Posterior cingulate gyrus (tissue), 11 donors: ENCODE measurements around the gene PDE7B.
"Not testable (repeated sequence)": the region's sequence is repeated elsewhere in the genome, so short reads cannot be mapped to it uniquely, and the experiment has no call there.

ENCODE experiments used
- DNase-seq, 10 donors: peaks; one replicate each; pipeline versions ENCODE4 v3.0.0 to v3.0.0-alpha.2; 2020 to 2021; ENCODE audit warnings: mixed read lengths in 3 of 10
- intact Hi-C: fragments of 100-400 bp; cut with DNase I; formaldehyde crosslinking; loops from one replicate; pipeline ENCODE4 v1.15.1; 2023

The PDE7B gene

GRCh38 chr6:136210398-136211165 lies 359.1 kb downstream of the PDE7B start:
- intact Hi-C loops = no loop called here

GRCh38 chr6:136212608-136213007 lies 361.1 kb downstream of the PDE7B start:
- DNase-seq = no peak
- intact Hi-C loops = no loop called here

More at GRCh38 chr6:136210398-136211165, 359.1 kb downstream of the PDE7B start:
- DNase-seq = no peak

- intact Hi-C loops = no loop called here
- DNase-seq = no peak
Measured at GRCh38 chr6:136213012-136213539, 361.6 kb downstream of the PDE7B start.

GRCh38 chr6:136213853-136214252 lies 362.4 kb downstream of the PDE7B start:
- DNase-seq = no peak
- intact Hi-C loops = no loop called here

GRCh38 chr6:136216503-136217401 lies 365.3 kb downstream of the PDE7B start:
- no peak for DNase-seq
- intact Hi-C loops = no loop called here

GRCh38 chr6:136224974-136225373 lies 373.5 kb downstream of the PDE7B start:
- not testable (repeated sequence) for DNase-seq
- intact Hi-C loops = loop anchor here (5.0 kb wide), 1 partner anchor 773 kb away; no protein-coding TSS in a partner anchor

GRCh38 chr6:136225496-136225895 lies 374.0 kb downstream of the PDE7B start:
- intact Hi-C loops = loop anchor here (5.0 kb wide), 1 partner anchor 773 kb away; no protein-coding TSS in a partner anchor
- no peak for DNase-seq

- peak in 8 of 10 donors; percentile 11 to 85 (median 51) for DNase-seq
- intact Hi-C loops = loop anchor here (1.0 to 5.0 kb wide), 3 partner anchors 193 to 774 kb away; no protein-coding TSS in a partner anchor
Measured at GRCh38 chr6:136226027-136226673, 374.6 kb downstream of the PDE7B start.

- DNase-seq = no peak
- intact Hi-C loops = loop anchor here (1.0 to 5.0 kb wide), 3 partner anchors 194 to 775 kb away; no protein-coding TSS in a partner anchor
Measured at GRCh38 chr6:136226674-136227377, 375.3 kb downstream of the PDE7B start.

GRCh38 chr6:136228814-136229213 lies 377.3 kb downstream of the PDE7B start:
- DNase-seq = no peak
- intact Hi-C loops = loop anchor here (5.0 kb wide), 1 partner anchor 777 kb away; no protein-coding TSS in a partner anchor

GRCh38 chr6:136230219-136230853 lies 378.8 kb downstream of the PDE7B start:
- no peak for DNase-seq
- intact Hi-C loops = no loop called here

- DNase-seq = no peak
- intact Hi-C loops = no loop called here
Measured at GRCh38 chr6:136232701-136233100, 381.2 kb downstream of the PDE7B start.

GRCh38 chr6:136235233-136235564 lies 383.7 kb downstream of the PDE7B start:
- intact Hi-C loops = no loop called here
- DNase-seq = no peak

- no peak for DNase-seq
- intact Hi-C loops = no loop called here
Measured at GRCh38 chr6:136236466-136237293, 385.2 kb downstream of the PDE7B start.

GRCh38 chr6:136244061-136244616 lies 392.6 kb downstream of the PDE7B start:
- no peak for DNase-seq
- intact Hi-C loops = no loop called here
